Thyroid gland (tissue), 4 donors: Measurements from ENCODE around the gene SMIM35. TPM values are rescaled to one million over a fixed set of nuclear protein-coding genes. Genes with fewer than 3 reads are reported as not detected.

ENCODE experiments used
- DNase-seq, 2 donors: peaks; one replicate each; pipeline ENCODE4 v3.0.0-alpha.2; 2019
- H3K27ac ChIP-seq, 3 donors: fragments of 200-600 bp; sonication (generic); 1 replicate in 2 of 3; 2 replicates in 1 of 3; pipeline ENCODE4 v1.5.1; 2016 to 2019; ENCODE audit warnings: mild to moderate bottlenecking in 1 of 3, moderate library complexity in 1 of 3
- H3K27me3 ChIP-seq: fragments of 200-600 bp; sonication (generic); one replicate; pipeline ENCODE4 v1.5.1; 2019
- H3K36me3 ChIP-seq, 2 donors: fragments of 200-600 bp; sonication (generic); one replicate each; pipeline ENCODE4 v1.5.1; 2016 to 2019
- H3K4me1 ChIP-seq, 2 donors: fragments of 200-600 bp; sonication (generic); one replicate each; pipeline ENCODE4 v1.5.1; 2017 to 2019
- H3K4me3 ChIP-seq, 3 donors: fragments of 200-600 bp; sonication (generic); replicated peaks in 1 of 3; 1 replicate in 2 of 3; 2 replicates in 1 of 3; pipeline ENCODE4 v1.5.1; 2016; ENCODE audit warnings: mild to moderate bottlenecking in 1 of 3
- H3K9me3 ChIP-seq: fragments of 200-600 bp; sonication (generic); one replicate; pipeline ENCODE4 v1.5.1; 2017
- POLR2A ChIP-seq, 2 donors: fragments of 450-650 bp; IDR thresholded peaks; one replicate each; pipeline ENCODE4 v1.6.1; 2017; ENCODE audit warnings: antibody characterized with exemption in 2 of 2, mild to moderate bottlenecking in 2 of 2, moderate library complexity in 1 of 2
- WGBS, 2 donors: methylation state at CpG; one replicate each; pipeline ENCODE4 v1.1.5; 2017; 5-methylcytosine and 5-hydroxymethylcytosine counted together
- intact Hi-C: fragments of 100-400 bp; cut with DNase I; formaldehyde crosslinking; loops from one replicate; pipeline ENCODE4 v1.15.1; 2023
- total RNA-seq, 4 donors: library from RNA; depleted of rRNA; stranded (reverse); fragments of >200 nt; gene quantifications; one replicate each; pipeline ENCODE4 v1.2.3, GENCODE V29; 2016
- TF ChIP-seq, protein P1 (sequence below), 6 experiments: fragments of 200-600 bp in 3 of 6; fragments of 450-650 bp in 3 of 6; sonication (generic) in 3 of 6; IDR thresholded peaks; one replicate each; pipeline ENCODE4 v1.5.1; 2016 to 2019; ENCODE audit warnings: antibody characterized with exemption in 6 of 6, mild to moderate bottlenecking in 2 of 6, inconsistent platforms in 1 of 6, moderate library complexity in 1 of 6

Gene SMIM35
- total RNA-seq, 4 donors from 2014 or later, result not detected

DNA sequence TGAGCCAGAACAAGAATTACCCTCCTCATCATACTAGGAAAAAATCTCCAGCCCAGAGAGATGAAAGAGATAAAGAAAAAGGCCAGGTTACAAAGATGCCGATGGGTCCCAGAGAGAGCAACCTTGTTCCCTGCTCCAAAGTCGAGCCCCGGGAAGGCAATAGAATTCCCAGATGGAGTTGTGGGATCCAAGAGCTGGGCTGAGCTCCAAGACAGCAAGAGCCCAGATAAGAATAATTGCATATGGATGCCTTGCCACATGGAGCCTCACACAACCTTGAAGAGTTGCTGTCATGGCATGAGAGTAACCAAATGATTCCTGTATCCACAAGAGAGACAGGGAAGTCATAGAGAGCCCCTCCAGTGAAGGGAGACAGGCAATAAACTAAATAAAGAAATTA is 69.7 kb downstream of the SMIM35 start:
- no peak for DNase-seq
- Histone ChIP-seq H3K4me3 (no peak overlapping the region), H3K27ac (no peak overlapping the region), H3K4me1 (no peaks in the 10 kb centered on the region), H3K27me3 (no peaks in the 10 kb centered on the region), H3K9me3 (no peaks in the 10 kb centered on the region), H3K36me3 (no peaks in the 10 kb centered on the region)
- intact Hi-C loops, result no loop called here
- TF ChIP-seq POLR2A (IDR thresholded peaks at IDR 0.05), result no peak
- 80 to 82% methylated on average over 3 of the region's 3 CpGs for WGBS, 2 donors

DNA sequence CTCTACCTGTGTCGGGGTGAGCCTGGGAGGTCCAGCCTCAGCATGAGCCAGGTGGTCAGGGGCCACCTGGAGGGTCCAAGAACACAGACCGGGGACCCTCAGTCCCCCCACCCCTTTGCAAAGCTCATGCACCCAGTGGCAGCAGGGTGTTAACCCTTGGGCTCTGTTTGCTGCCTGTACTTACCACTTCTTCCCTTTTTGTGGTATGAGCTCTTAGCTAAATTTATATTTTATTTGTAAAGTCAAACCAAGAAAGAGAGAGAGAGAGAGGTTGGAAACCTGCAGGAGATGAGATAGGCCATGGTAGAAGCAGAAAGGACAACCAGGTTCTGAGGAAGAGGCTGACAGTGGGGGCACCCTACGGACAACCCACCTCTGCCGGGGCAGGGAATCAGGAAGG is 70.7 kb downstream of the SMIM35 start:
- Histone ChIP-seq H3K4me1 (no peaks in the 10 kb centered on the region), H3K9me3 (no peaks in the 10 kb centered on the region), H3K36me3 (no peaks in the 10 kb centered on the region), H3K4me3 (no peak overlapping the region), H3K27ac (no peak overlapping the region), H3K27me3 (no peaks in the 10 kb centered on the region)
- intact Hi-C loops, result no loop called here
- DNase-seq, result no peak
- TF ChIP-seq, protein P1, sequence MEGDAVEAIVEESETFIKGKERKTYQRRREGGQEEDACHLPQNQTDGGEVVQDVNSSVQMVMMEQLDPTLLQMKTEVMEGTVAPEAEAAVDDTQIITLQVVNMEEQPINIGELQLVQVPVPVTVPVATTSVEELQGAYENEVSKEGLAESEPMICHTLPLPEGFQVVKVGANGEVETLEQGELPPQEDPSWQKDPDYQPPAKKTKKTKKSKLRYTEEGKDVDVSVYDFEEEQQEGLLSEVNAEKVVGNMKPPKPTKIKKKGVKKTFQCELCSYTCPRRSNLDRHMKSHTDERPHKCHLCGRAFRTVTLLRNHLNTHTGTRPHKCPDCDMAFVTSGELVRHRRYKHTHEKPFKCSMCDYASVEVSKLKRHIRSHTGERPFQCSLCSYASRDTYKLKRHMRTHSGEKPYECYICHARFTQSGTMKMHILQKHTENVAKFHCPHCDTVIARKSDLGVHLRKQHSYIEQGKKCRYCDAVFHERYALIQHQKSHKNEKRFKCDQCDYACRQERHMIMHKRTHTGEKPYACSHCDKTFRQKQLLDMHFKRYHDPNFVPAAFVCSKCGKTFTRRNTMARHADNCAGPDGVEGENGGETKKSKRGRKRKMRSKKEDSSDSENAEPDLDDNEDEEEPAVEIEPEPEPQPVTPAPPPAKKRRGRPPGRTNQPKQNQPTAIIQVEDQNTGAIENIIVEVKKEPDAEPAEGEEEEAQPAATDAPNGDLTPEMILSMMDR (IDR thresholded peaks at IDR 0.05), result no peak
- TF ChIP-seq POLR2A (IDR thresholded peaks at IDR 0.05), result no peak
- WGBS, 2 donors, result 82 to 85% methylated on average over 4 of the region's 4 CpGs

DNA sequence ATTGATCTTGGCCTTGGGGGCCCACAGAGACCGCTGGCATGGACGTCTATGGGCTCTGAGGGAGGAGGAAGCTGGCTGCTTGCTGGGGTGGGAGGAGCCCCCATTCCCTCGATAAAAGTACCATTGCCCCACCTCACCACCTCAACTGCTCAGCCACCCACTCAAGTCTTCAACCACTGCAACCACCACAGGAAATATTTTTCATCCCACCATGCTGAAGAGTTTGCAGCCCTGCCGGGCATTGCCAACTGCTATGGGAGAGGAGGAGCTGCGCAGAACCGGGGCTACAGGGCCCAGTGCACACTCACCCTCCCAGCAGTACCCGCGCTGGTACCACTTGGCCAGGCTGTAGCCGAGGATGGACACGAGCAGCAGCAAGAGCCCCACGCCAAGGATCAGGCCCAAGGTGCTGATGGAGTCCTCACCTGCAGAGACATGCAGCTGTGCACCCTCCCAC is 71.3 kb downstream of the SMIM35 start:
- 70 to 88% methylated on average over 9 to 10 of the region's 11 CpGs for WGBS, 2 donors
- H3K36me3 ChIP-seq, result no peaks in the 10 kb centered on the region

DNA sequence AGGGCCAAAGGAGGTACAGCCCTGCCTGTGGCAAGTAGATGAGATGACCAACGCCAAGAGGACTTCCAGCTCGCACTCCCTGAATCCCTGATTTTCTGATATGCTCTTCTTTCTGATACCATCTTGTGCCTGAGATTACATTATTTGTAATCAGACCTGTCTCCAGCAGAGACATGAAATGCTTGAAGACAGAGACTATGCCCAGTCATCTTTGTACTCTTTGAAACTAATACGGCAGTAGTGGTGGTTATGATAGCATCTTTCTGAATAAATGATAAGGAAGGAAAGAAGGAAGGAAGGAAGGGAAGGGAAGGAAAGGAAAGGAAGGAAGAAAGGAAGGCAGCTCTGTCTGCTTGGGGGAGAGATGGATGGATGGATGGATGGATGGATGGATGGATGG is 72.7 kb downstream of the SMIM35 start:
- no peaks in the 10 kb centered on the region for H3K27me3 ChIP-seq
- no peaks in the 10 kb centered on the region for H3K4me1 ChIP-seq
- no peak for DNase-seq
- no peak for TF ChIP-seq POLR2A (IDR thresholded peaks at IDR 0.05)
- TF ChIP-seq, protein P1 (IDR thresholded peaks at IDR 0.05), result no peak
- H3K4me3 ChIP-seq, result no peak overlapping the region
- no peak overlapping the region for H3K27ac ChIP-seq
- H3K9me3 ChIP-seq, result no peaks in the 10 kb centered on the region
- 92 to 97% methylated on average over 3 of the region's 3 CpGs for WGBS, 2 donors
- no peaks in the 10 kb centered on the region for H3K36me3 ChIP-seq
- intact Hi-C loops, result no loop called here

More for the DNA sequence above, 71.3 kb downstream of the SMIM35 start:
- H3K27ac ChIP-seq, result no peak overlapping the region
- no peak for TF ChIP-seq POLR2A (IDR thresholded peaks at IDR 0.05)
- TF ChIP-seq, protein P1 (IDR thresholded peaks at IDR 0.05), result no peak
- H3K9me3 ChIP-seq, result no peaks in the 10 kb centered on the region
- intact Hi-C loops, result no loop called here
- H3K27me3 ChIP-seq, result no peaks in the 10 kb centered on the region
- no peak for DNase-seq
- no peaks in the 10 kb centered on the region for H3K4me1 ChIP-seq
- H3K4me3 ChIP-seq, result no peak overlapping the region

DNA sequence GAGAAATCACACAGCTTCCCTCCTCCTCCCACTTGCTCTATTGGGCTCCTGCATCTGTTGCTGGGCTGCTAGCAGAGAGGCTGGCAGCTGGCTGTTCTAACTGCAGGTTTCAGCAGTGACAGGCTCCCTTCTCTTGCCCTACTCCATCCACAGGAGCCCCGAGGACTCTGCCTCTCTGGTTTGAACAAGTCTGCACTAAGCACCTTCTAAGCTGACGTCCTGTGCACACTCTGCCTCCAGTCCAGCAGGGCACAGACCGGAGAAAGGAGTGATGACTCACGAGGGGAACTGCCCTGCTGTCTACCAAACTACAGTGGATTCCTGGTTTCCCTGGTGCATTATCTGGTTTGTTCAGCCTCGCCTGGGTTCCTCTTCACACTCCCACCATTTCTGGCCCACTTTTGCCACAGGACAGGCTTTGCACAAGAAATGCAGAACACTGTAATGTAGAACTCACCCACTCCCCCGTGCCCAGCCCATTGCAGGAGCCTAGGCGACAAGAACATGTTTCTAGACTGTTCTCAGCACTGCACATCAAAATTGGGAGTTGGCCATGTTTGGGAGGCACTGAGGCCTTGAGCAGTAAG is 74.6 kb downstream of the SMIM35 start:
- no peak for DNase-seq
- Histone ChIP-seq H3K4me1 (no peaks in the 10 kb centered on the region), H3K36me3 (no peaks in the 10 kb centered on the region), H3K27ac (no peak overlapping the region), H3K4me3 (no peak overlapping the region), H3K27me3 (no peaks in the 10 kb centered on the region), H3K9me3 (no peaks in the 10 kb centered on the region)
- WGBS, 2 donors, result 80 to 83% methylated on average over 7 of the region's 7 CpGs
- TF ChIP-seq, protein P1 (IDR thresholded peaks at IDR 0.05), result no peak
- TF ChIP-seq POLR2A (IDR thresholded peaks at IDR 0.05), result no peak
- intact Hi-C loops, result no loop called here
